Neural cell (in vitro differentiated cells): ENCODE data around the gene ADGRL3. TPM values are rescaled to one million over a fixed set of nuclear protein-coding genes. Genes with fewer than 3 reads are reported as not detected.

Experiments used
- H2AFZ ChIP-seq: fragments of 200-600, 300-800 bp; sonication (generic), shearing (Covaris generic); 2 replicates; pipeline ENCODE4 v1.6.0; 2014; ENCODE audit warnings: low read depth, mild to moderate bottlenecking, antibody characterized with exemption, low read length, moderate library complexity
- H3F3A ChIP-seq: fragments of 200-600 bp; shearing (Covaris generic); 2 replicates; pipeline ENCODE4 v1.6.1; 2016; ENCODE audit warnings: mild to moderate bottlenecking, moderate library complexity, mixed read lengths, antibody characterized with exemption, low read length; ENCODE audit not compliant: insufficient read depth, poor library complexity, severe bottlenecking
- H3K27ac ChIP-seq: fragments of 200-600, 300-800 bp; sonication (generic), shearing (Covaris generic); 2 replicates; pipeline ENCODE4 v1.5.1; 2014; ENCODE audit warnings: mild to moderate bottlenecking, low read length, moderate library complexity
- H3K27me3 ChIP-seq: fragments of 300-800, 200-600 bp; sonication (generic), shearing (Covaris generic); 2 replicates; pipeline ENCODE4 v1.6.0; 2014; ENCODE audit warnings: mild to moderate bottlenecking, low read depth, low read length, moderate library complexity; ENCODE audit not compliant: insufficient read depth
- H3K36me3 ChIP-seq: fragments of 300-800, 200-600 bp; sonication (generic), shearing (Covaris generic); 2 replicates; pipeline ENCODE4 v1.5.1; 2014; ENCODE audit warnings: mild to moderate bottlenecking, antibody characterized with exemption, low read length, moderate library complexity; ENCODE audit not compliant: insufficient read depth
- H3K4me2 ChIP-seq: fragments of 300-800, 200-600 bp; sonication (generic), shearing (Covaris generic); 2 replicates; pipeline ENCODE4 v1.6.0; 2014; ENCODE audit warnings: mild to moderate bottlenecking, low read length
- H3K4me3 ChIP-seq: fragments of 300-800, 200-600 bp; sonication (generic), shearing (Covaris generic); 2 replicates; pipeline ENCODE4 v1.5.1; 2014; ENCODE audit warnings: mild to moderate bottlenecking, low read length, moderate library complexity
- H3K79me2 ChIP-seq: fragments of 200-600 bp; shearing (Covaris generic); replicated peaks from 2 replicates; pipeline ENCODE4 v1.6.0; 2014; ENCODE audit warnings: mild to moderate bottlenecking, low read length, moderate library complexity; ENCODE audit not compliant: insufficient read depth
- H3K9ac ChIP-seq: fragments of 300-800, 200-600 bp; sonication (generic), shearing (Covaris generic); 2 replicates; pipeline ENCODE4 v1.6.1; 2016; ENCODE audit warnings: mild to moderate bottlenecking, low read length, mixed read lengths
- H3K9me2 ChIP-seq: fragments of 200-600 bp; shearing (Covaris generic); 2 replicates; pipeline ENCODE4 v1.6.1; 2016; ENCODE audit warnings: mild to moderate bottlenecking, low read length, mixed read lengths; ENCODE audit not compliant: insufficient read depth
- H3K9me3 ChIP-seq: fragments of 200-600, 300-800 bp; sonication (generic), shearing (Covaris generic); 2 replicates; pipeline ENCODE4 v1.6.1; 2016; ENCODE audit warnings: mild to moderate bottlenecking, mixed run types, low read length, moderate library complexity, mixed read lengths
- H4K20me1 ChIP-seq: fragments of 200-600 bp; shearing (Covaris generic); 2 replicates; pipeline ENCODE4 v1.6.1; 2016; ENCODE audit warnings: mild to moderate bottlenecking, mixed run types; ENCODE audit not compliant: insufficient read depth
- CTCF ChIP-seq: fragments of 450-650 bp; IDR thresholded peaks from 2 replicates; pipeline ENCODE4 v1.5.1; 2014; ENCODE audit warnings: antibody characterized with exemption, mild to moderate bottlenecking, moderate library complexity; ENCODE audit not compliant: poor library complexity, severe bottlenecking
- EP300 ChIP-seq: fragments of 450-650 bp; conservative IDR thresholded peaks from 2 replicates; pipeline ENCODE4 v1.6.1; 2014; ENCODE audit warnings: antibody characterized with exemption, mild to moderate bottlenecking, moderate library complexity; ENCODE audit not compliant: poor library complexity, severe bottlenecking
- EZH2 ChIP-seq: fragments of 200-600, 300-800 bp; shearing (Covaris generic), sonication (generic); IDR thresholded peaks from 2 replicates; pipeline ENCODE4 v1.6.1; 2014; ENCODE audit warnings: antibody characterized with exemption, low read length, borderline replicate concordance, mild to moderate bottlenecking; ENCODE audit not compliant: insufficient read depth, poor library complexity, severe bottlenecking
- MXI1 ChIP-seq: fragments of 450-650 bp; conservative IDR thresholded peaks from 2 replicates; pipeline ENCODE4 v1.6.1; 2014; ENCODE audit warnings: antibody characterized with exemption, mild to moderate bottlenecking; ENCODE audit not compliant: poor library complexity, severe bottlenecking
- POLR2AphosphoS5 ChIP-seq: IDR thresholded peaks from 2 replicates; pipeline ENCODE4 v1.6.1; 2012
- RAD21 ChIP-seq: fragments of 450-650 bp; conservative IDR thresholded peaks from 2 replicates; pipeline ENCODE4 v1.6.1; 2014; ENCODE audit warnings: antibody characterized with exemption, mild to moderate bottlenecking, moderate library complexity
- REST ChIP-seq: IDR thresholded peaks from 2 replicates; pipeline ENCODE4 v1.6.1; 2012; ENCODE audit warnings: borderline replicate concordance
- SMC3 ChIP-seq: fragments of 450-650 bp; conservative IDR thresholded peaks from 2 replicates; pipeline ENCODE4 v1.6.1; 2014; ENCODE audit warnings: antibody characterized with exemption, mild to moderate bottlenecking, moderate library complexity; ENCODE audit not compliant: poor library complexity
- TAF1 ChIP-seq: IDR thresholded peaks from 2 replicates; pipeline ENCODE4 v1.6.1; 2012; ENCODE audit warnings: low read depth
- polyA plus RNA-seq: library from polyadenylated mRNA; depleted of rRNA; stranded (reverse); fragments of >200 nt; gene quantifications from 2 replicates; pipeline ENCODE4 v1.2.3, GENCODE V29; 2014

The ADGRL3 gene
- polyA plus RNA-seq, 1 donor from 2014 or later: 99.4 TPM

DNA sequence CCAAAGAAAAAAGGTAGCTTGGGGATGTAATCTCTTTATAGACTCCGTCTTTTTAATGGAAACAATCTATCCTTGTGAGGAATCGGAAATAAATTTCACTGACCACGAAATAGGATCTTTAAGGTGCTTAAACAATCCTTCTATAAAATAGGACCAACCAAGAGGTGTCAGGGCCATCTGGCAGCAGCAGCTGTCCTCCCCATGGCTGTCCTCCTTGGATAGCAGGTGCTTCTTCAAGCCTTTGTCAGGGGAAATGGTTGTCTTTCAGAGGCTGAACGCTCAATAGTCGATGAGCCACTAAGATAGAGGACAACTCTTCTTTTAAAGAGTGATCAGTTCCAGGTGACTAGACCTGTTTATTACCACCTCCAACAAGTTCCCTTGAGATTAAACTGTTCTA is 231.0 kb downstream of the ADGRL3 start:
- TF ChIP-seq CTCF: no peak
- no peaks in the 10 kb centered on the region for H4K20me1 ChIP-seq
- H3K9ac ChIP-seq: no peak overlapping the region
- H3K4me2 ChIP-seq: no peak overlapping the region
- H2AFZ ChIP-seq: no peak overlapping the region
- no peaks in the 10 kb centered on the region for H3K9me3 ChIP-seq
- no peaks in the 10 kb centered on the region for H3F3A ChIP-seq
- no peaks in the 10 kb centered on the region for H3K9me2 ChIP-seq
- no peak overlapping the region for H3K27ac ChIP-seq
- no peaks in the 10 kb centered on the region for H3K27me3 ChIP-seq
- peaks cover 3% of the 10 kb centered on the region for H3K79me2 ChIP-seq
- H3K36me3 ChIP-seq: no peaks in the 10 kb centered on the region
- H3K4me3 ChIP-seq: no peak overlapping the region

DNA sequence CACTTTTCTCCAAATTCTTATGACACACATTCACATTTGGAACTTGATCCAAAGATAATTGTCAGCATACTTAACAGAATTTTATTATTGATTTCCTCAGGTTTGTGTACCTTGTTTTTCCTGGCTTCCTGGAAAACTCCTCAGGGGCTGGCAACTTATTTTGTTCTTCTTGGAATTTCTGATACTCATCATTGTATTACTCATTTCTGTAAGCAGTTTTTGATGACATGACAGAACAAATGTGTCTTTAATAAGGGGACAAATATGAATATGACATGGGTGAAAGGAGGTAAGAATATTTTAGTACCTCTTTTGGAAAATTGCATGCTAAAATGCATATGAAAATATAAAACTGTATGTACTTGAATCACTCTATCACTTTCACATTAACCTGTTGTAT is 237.8 kb downstream of the ADGRL3 start:
- TF ChIP-seq CTCF: no peak
- TF ChIP-seq MXI1: no peak
- no peak for TF ChIP-seq RAD21
- no peak for TF ChIP-seq TAF1
- no peak for TF ChIP-seq SMC3
- TF ChIP-seq REST: no peak
- no peak for TF ChIP-seq EP300
- no peak for TF ChIP-seq POLR2AphosphoS5
- no peak for TF ChIP-seq EZH2
- Histone ChIP-seq H3K4me2 (no peak overlapping the region), H3K9me3 (no peaks in the 10 kb centered on the region), H2AFZ (no peak overlapping the region), H3K27me3 (no peaks in the 10 kb centered on the region), H3K27ac (no peak overlapping the region), H3K36me3 (no peaks in the 10 kb centered on the region), H3K4me3 (no peak overlapping the region), H3K9ac (no peak overlapping the region), H3K9me2 (no peaks in the 10 kb centered on the region), H3F3A (no peaks in the 10 kb centered on the region), H4K20me1 (no peaks in the 10 kb centered on the region), H3K79me2 (peaks cover 3% of the 10 kb centered on the region)
